ENCODE results near the gene PARN. TPM values are rescaled to one million over a fixed set of nuclear protein-coding genes. Genes with fewer than 3 reads are reported as not detected.

The PARN gene
- total RNA-seq, 1 experiment from 2014 or later = 42.5 TPM

GRCh38 chr16:14447783-14448182 is 182.3 kb downstream of the PARN start:
- no peak overlapping the region for H3K4me2 ChIP-seq (ENCODE audit: low read length)
- no peak overlapping the region for H3K4me3 ChIP-seq (replicated peaks in 1 of 2; ENCODE audit: low read depth in 1 of 2, low read length in 2 of 2)
- no peak overlapping the region for H2AFZ ChIP-seq (ENCODE audit: low read depth, low read length, poor library complexity, severe bottlenecking)
- H3K36me3 ChIP-seq (ENCODE audit: control insufficient read depth in 1 of 2, insufficient read depth in 2 of 2, low read length in 2 of 2) = no peaks in the 10 kb centered on the region
- ATAC-seq (no peak), DNase-seq (ENCODE audit: low read depth, low spot score) (no peak)
- no peaks in the 10 kb centered on the region for H3K79me2 ChIP-seq (ENCODE audit: insufficient read depth, low read length)
- H3K27ac ChIP-seq (ENCODE audit: low read depth, low read length) = no peak overlapping the region
- POLR2A ChIA-PET = no interaction called here
- H3K9me3 ChIP-seq (ENCODE audit: control insufficient read depth in 1 of 2, insufficient read depth in 1 of 2, low read depth in 1 of 2, low read length in 2 of 2) = no peaks in the 10 kb centered on the region
- no TSS peak for BruUV-seq (replicated peaks)
- H3K9ac ChIP-seq (ENCODE audit: low read length) = no peak overlapping the region
- RAD21 ChIA-PET (ENCODE audit: low non-redundant PET in 1 of 2, low total read pairs in 2 of 2, uncharacterized antibody in 2 of 2, unreplicated experiment in 2 of 2) = no interaction called here
- H4K20me1 ChIP-seq (ENCODE audit: insufficient read depth) = no peaks in the 10 kb centered on the region
- H3K9me2 ChIP-seq (ENCODE audit: insufficient read depth) = no peaks in the 10 kb centered on the region
- peaks cover 0 to 4% of the 10 kb centered on the region in 2 experiments; a peak in 1 of 4 replicates for H3K4me1 ChIP-seq (ENCODE audit: control insufficient read depth in 1 of 2, insufficient read depth in 2 of 2, low read length in 2 of 2)
- TF ChIP-seq EGR1 (IDR thresholded peaks at IDR 0.05; ENCODE audit: low read depth) (no peak), ZFX (IDR thresholded peaks at IDR 0.05) (no peak), SIN3A (IDR thresholded peaks at IDR 0.05; ENCODE audit: low read depth) (no peak), SP1 (IDR thresholded peaks at IDR 0.05; ENCODE audit: low read depth) (no peak), CBX3 (IDR thresholded peaks at IDR 0.05; ENCODE audit: low read depth) (no peak), EZH2phosphoT487 (IDR thresholded peaks at IDR 0.05; ENCODE audit: borderline replicate concordance) (no peak), ELF1 (IDR thresholded peaks at IDR 0.05; ENCODE audit: borderline replicate concordance, low read depth) (no peak), RAD21 (IDR thresholded peaks at IDR 0.05; ENCODE audit: low read depth) (no peak), REST (IDR thresholded peaks at IDR 0.05; ENCODE audit: low read depth) (no peak), CEBPB (IDR thresholded peaks at IDR 0.05; ENCODE audit: low read depth) (no peak), ATF3 (IDR thresholded peaks at IDR 0.05) (no peak), YY1 (IDR thresholded peaks at IDR 0.05; ENCODE audit: extremely low read depth, insufficient replicate concordance, low read depth, low read length) (no peak), TCF7L2 (IDR thresholded peaks at IDR 0.05; ENCODE audit: borderline replicate concordance, extremely low read depth, insufficient read depth, insufficient read length) (no peak), MAX (IDR thresholded peaks at IDR 0.05) (no peak), POLR2AphosphoS5 (IDR thresholded peaks at IDR 0.05; ENCODE audit: low read depth, low read length) (no peak), ZBTB33 (IDR thresholded peaks at IDR 0.05; ENCODE audit: extremely low read depth, insufficient replicate concordance, low read length) (no peak), ZNF274 (IDR thresholded peaks at IDR 0.05; ENCODE audit: low read depth, low read length) (no peak)
- CTCF ChIA-PET = no interaction called here
- intact Hi-C loops (cut with micrococcal nuclease) = no loop called here
- no peaks in the 10 kb centered on the region for H3K27me3 ChIP-seq (ENCODE audit: insufficient read depth, low read length)
